Posterior vena cava (tissue), 2 donors: ENCODE results near the gene APPL2. TPM values are rescaled to one million over a fixed set of nuclear protein-coding genes. Genes with fewer than 3 reads are reported as not detected.
"Not testable (repeated sequence)": the region's sequence is repeated elsewhere in the genome, so short reads cannot be mapped to it uniquely, and the experiment has no call there.

ENCODE experiments used
- DNase-seq: peaks from one replicate; pipeline ENCODE4 v3.0.0-alpha.2; 2020; ENCODE audit warnings: low spot score
- intact Hi-C, 2 donors: fragments of 100-400 bp; cut with DNase I; formaldehyde crosslinking; loops; one replicate each; pipeline versions ENCODE4 v1.14.1 to v1.14.2; 2022 to 2023
- total RNA-seq, 2 donors: library from RNA; stranded (reverse); fragmentation: NEBNext Ultra II Directional; extraction: Animal tissue kit (Norgen Biotek cat#: 25700); gene quantifications; one replicate each; pipeline ENCODE4 v1.2.1, GENCODE V29; 2021
- donor health status: DM: yes; HTN: yes; CAD: no.
- donor health status: DM: yes; HTN: yes; CAD: no.

The APPL2 gene
- total RNA-seq, 2 donors from 2014 or later, result 40.3 to 41.2 TPM

GRCh38 chr12:105206686-105207374, 29.1 kb downstream of the APPL2 start:
- DNase-seq, result no peak
- intact Hi-C loops, result no loop called here

GRCh38 chr12:105205322-105206048, 30.5 kb downstream of the APPL2 start:
- DNase-seq, result no peak
- intact Hi-C loops, result no loop called here

- intact Hi-C loops, result no loop called here
- no peak for DNase-seq
Measured at GRCh38 chr12:105204916-105205315, 31.1 kb downstream of the APPL2 start.

GRCh38 chr12:105204127-105204526, 31.8 kb downstream of the APPL2 start:
- no peak for DNase-seq
- intact Hi-C loops, result no loop called here

GRCh38 chr12:105202202-105202601, 33.8 kb downstream of the APPL2 start:
- no peak for DNase-seq
- intact Hi-C loops, result no loop called here

GRCh38 chr12:105201299-105201698, 34.7 kb downstream of the APPL2 start:
- DNase-seq, result no peak
- intact Hi-C loops, result no loop called here

- intact Hi-C loops, result no loop called here
- no peak for DNase-seq
Measured at GRCh38 chr12:105200385-105200784, 35.6 kb downstream of the APPL2 start.

- DNase-seq, result no peak
- intact Hi-C loops, result no loop called here
Measured at GRCh38 chr12:105198961-105199360, 37.0 kb downstream of the APPL2 start.

GRCh38 chr12:105196090-105196489, 39.9 kb downstream of the APPL2 start:
- intact Hi-C loops, result no loop called here
- no peak for DNase-seq

GRCh38 chr12:105194947-105195346, 41.0 kb downstream of the APPL2 start:
- intact Hi-C loops, result no loop called here
- DNase-seq, result no peak

- intact Hi-C loops, result no loop called here
- no peak for DNase-seq
Measured at GRCh38 chr12:105192624-105193225, 43.2 kb downstream of the APPL2 start.

- intact Hi-C loops, result no loop called here
- no peak for DNase-seq
Measured at GRCh38 chr12:105190530-105190929, 45.4 kb downstream of the APPL2 start.

- intact Hi-C loops, result no loop called here
Measured at GRCh38 chr12:105189293-105189692, 46.7 kb downstream of the APPL2 start.

GRCh38 chr12:105183976-105184375, 52.0 kb downstream of the APPL2 start:
- intact Hi-C loops, DNase-seq: not testable (repeated sequence)

More at GRCh38 chr12:105189293-105189692, 46.7 kb downstream of the APPL2 start:
- DNase-seq, result no peak

GRCh38 chr12:105183406-105183805, 52.6 kb downstream of the APPL2 start:
- DNase-seq, intact Hi-C loops: not testable (repeated sequence)

GRCh38 chr12:105179114-105179513, 56.9 kb downstream of the APPL2 start:
- intact Hi-C loops, result not testable (repeated sequence)

GRCh38 chr12:105177208-105177607, 58.8 kb downstream of the APPL2 start:
- no peak for DNase-seq
- intact Hi-C loops, result no loop called here

More at GRCh38 chr12:105179114-105179513, 56.9 kb downstream of the APPL2 start:
- not testable (repeated sequence) for DNase-seq

GRCh38 chr12:105175397-105175990, 60.5 kb downstream of the APPL2 start:
- intact Hi-C loops, result no loop called here
- no peak for DNase-seq

- intact Hi-C loops, result no loop called here
- DNase-seq, result no peak
Measured at GRCh38 chr12:105171691-105172436, 64.1 kb downstream of the APPL2 start.
